SU-DHL-6 (cell line): ENCODE results near the gene PHF21B.

ENCODE experiments used
- H2AFZ ChIP-seq: fragments of 200-600 bp; sonication (generic); 2 replicates; pipeline ENCODE4 v1.6.1; 2014; ENCODE audit warnings: low read depth, mild to moderate bottlenecking, moderate library complexity, mixed read lengths, antibody characterized with exemption, low read length; ENCODE audit not compliant: severe bottlenecking
- H3F3A ChIP-seq: fragments of 200-600 bp; shearing (Covaris generic); 2 replicates; pipeline ENCODE4 v1.6.0; 2016; ENCODE audit warnings: antibody characterized with exemption, mild to moderate bottlenecking; ENCODE audit not compliant: insufficient read depth
- H3K27ac ChIP-seq: fragments of 200-600 bp; sonication (generic); 2 replicates; pipeline ENCODE4 v1.5.1; 2016; ENCODE audit warnings: low read depth, mild to moderate bottlenecking, low read length, moderate library complexity, mixed read lengths
- H3K27me3 ChIP-seq: fragments of 200-600 bp; sonication (generic), shearing (Covaris generic); 2 replicates; pipeline ENCODE4 v1.6.0; 2014; ENCODE audit warnings: mild to moderate bottlenecking, low read length
- H3K36me3 ChIP-seq: fragments of 200-600 bp; sonication (generic); 2 replicates; pipeline ENCODE4 v1.6.1; 2014; ENCODE audit warnings: mild to moderate bottlenecking, low read length, mixed read lengths
- H3K4me2 ChIP-seq: fragments of 300-600, 200-600 bp; shearing (Covaris generic), sonication (generic); 2 replicates; pipeline ENCODE4 v1.6.0; 2014; ENCODE audit warnings: low read length, low read depth, mild to moderate bottlenecking; ENCODE audit not compliant: poor library complexity, severe bottlenecking
- H3K4me3 ChIP-seq: fragments of 200-600 bp; sonication (generic); 2 replicates; pipeline ENCODE4 v1.5.1; 2014; ENCODE audit warnings: antibody characterized with exemption, low read length, mild to moderate bottlenecking, mixed read lengths; ENCODE audit not compliant: insufficient read depth, poor library complexity, severe bottlenecking
- H3K79me2 ChIP-seq: fragments of 200-600 bp; sonication (generic); 2 replicates; pipeline ENCODE4 v1.6.1; 2014; ENCODE audit warnings: mild to moderate bottlenecking, low read length, moderate library complexity; ENCODE audit not compliant: insufficient read depth
- H3K9ac ChIP-seq: fragments of 200-600 bp; sonication (generic); 2 replicates; pipeline ENCODE4 v1.7.0; 2014; ENCODE audit warnings: mild to moderate bottlenecking, low read length
- H3K9me2 ChIP-seq: fragments of 200-600 bp; sonication (generic); replicated peaks from 2 replicates; pipeline ENCODE4 v1.6.1; 2014; ENCODE audit warnings: low read length; ENCODE audit not compliant: insufficient read depth
- H3K9me3 ChIP-seq: fragments of 200-600 bp; sonication (generic); 2 replicates; pipeline ENCODE4 v1.6.1; 2014; ENCODE audit warnings: low read length, mixed read lengths; ENCODE audit not compliant: insufficient read depth
- H4K20me1 ChIP-seq: fragments of 200-600 bp; sonication (generic); 2 replicates; pipeline ENCODE4 v1.6.1; 2014; ENCODE audit warnings: low read depth, mild to moderate bottlenecking, antibody characterized with exemption, low read length, moderate library complexity, mixed read lengths
- EZH2phosphoT487 ChIP-seq: fragments of 200-600 bp; sonication (generic), shearing (Covaris generic); conservative IDR thresholded peaks from 2 replicates; pipeline ENCODE4 v1.6.1; 2018; ENCODE audit warnings: mild to moderate bottlenecking, antibody characterized with exemption, low read length, moderate library complexity, mixed read lengths
- TF ChIP-seq, protein P1 (sequence below): fragments of 200-600 bp; sonication (generic); IDR thresholded peaks from one replicate; pipeline ENCODE4 v1.5.1; 2017; ENCODE audit warnings: antibody characterized with exemption, mild to moderate bottlenecking, low read length, moderate library complexity; ENCODE audit not compliant: insufficient read depth, poor library complexity, severe bottlenecking

PHF21B gene

DNA sequence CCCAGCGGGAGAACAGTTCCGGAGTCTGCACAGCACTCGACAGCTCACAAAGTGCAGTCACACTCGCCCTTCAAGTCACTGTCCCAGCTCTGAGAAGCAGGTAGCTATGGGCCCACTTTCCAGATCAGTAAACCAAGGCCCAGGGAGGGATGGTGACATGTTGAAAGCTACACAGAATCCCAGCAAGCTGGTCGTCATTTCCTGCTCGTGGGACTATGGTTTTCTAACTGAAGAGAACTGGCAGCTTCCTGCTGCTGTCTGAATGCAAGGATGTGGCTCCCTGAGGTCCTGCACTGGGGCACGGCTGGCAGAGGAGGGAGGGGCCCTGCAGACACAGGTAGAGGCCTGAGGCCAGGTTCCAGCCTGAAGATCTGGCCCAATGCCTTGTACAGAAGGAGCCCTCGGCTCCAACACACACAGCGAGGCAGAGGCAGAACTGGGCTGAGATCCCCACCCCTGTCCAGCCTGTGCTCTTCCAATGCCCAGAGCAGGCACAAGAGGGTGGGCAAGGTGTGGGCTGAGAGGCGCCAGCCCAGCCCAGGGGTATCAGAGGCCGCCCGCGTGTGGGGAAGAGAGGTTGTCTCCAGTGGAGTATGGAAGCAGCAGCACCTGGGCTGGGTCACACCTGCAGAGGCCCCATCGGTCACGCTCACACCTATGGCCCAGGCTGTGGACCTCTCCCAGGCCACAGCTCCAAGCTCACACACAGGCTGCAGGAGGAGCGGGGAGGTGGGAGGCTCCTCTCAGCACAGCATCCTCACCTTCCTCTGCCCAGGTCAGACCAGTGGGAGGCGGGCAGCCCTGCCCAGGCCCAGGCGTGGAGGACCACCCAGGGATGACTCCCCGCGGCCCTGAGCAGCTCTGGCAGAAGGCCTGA is 119.2 kb downstream of the PHF21B start:
- no peak for TF ChIP-seq EZH2phosphoT487
- TF ChIP-seq, protein P1, sequence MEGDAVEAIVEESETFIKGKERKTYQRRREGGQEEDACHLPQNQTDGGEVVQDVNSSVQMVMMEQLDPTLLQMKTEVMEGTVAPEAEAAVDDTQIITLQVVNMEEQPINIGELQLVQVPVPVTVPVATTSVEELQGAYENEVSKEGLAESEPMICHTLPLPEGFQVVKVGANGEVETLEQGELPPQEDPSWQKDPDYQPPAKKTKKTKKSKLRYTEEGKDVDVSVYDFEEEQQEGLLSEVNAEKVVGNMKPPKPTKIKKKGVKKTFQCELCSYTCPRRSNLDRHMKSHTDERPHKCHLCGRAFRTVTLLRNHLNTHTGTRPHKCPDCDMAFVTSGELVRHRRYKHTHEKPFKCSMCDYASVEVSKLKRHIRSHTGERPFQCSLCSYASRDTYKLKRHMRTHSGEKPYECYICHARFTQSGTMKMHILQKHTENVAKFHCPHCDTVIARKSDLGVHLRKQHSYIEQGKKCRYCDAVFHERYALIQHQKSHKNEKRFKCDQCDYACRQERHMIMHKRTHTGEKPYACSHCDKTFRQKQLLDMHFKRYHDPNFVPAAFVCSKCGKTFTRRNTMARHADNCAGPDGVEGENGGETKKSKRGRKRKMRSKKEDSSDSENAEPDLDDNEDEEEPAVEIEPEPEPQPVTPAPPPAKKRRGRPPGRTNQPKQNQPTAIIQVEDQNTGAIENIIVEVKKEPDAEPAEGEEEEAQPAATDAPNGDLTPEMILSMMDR: no peak
- no peaks in the 10 kb centered on the region for H3F3A ChIP-seq
- no peaks in the 10 kb centered on the region for H3K36me3 ChIP-seq

DNA sequence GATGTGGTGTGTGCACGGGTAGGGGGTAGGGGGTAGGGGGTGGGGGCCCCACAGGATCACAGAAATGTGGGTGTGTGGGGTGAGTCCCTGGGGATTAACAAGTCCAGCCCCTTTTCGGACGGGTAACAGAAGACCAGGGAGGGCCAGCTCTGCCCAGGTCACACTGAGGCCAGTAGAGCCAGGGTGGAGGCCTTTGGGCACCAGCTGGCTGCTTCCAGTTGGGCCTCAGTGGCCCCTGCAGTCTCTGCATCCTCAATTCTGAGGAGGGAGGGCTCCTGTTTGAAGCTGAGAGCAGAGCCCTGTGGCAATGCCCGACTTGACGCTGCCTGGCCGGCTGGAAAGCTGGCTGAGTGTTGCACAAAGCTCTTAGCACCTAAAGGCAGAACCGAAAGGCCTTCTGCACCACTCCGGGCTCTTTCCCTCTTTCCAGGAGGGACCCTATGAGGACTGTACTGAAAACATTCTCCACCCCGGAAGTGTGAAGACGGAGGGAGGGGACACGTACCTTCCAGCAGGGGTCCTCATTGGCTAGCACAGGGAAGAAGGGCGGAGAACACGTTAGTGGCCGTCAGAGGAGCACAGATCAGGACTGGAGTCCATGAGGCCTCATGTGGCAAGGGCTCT is 120.4 kb downstream of the PHF21B start:
- H4K20me1 ChIP-seq: no peaks in the 10 kb centered on the region
- no peaks in the 10 kb centered on the region for H3K79me2 ChIP-seq
- no peak overlapping the region for H3K27ac ChIP-seq
- H3K27me3 ChIP-seq: no peaks in the 10 kb centered on the region
- no peaks in the 10 kb centered on the region for H3K9me3 ChIP-seq
- H3K4me3 ChIP-seq: no peak overlapping the region
- TF ChIP-seq, protein P1: no peak
- H3K9ac ChIP-seq: no peak overlapping the region
- H3K4me2 ChIP-seq: no peak overlapping the region
- H3K9me2 ChIP-seq: no peaks in the 10 kb centered on the region
- no peak overlapping the region for H2AFZ ChIP-seq
- H3K36me3 ChIP-seq: no peaks in the 10 kb centered on the region
- H3F3A ChIP-seq: no peaks in the 10 kb centered on the region

More for the DNA sequence above, 119.2 kb downstream of the PHF21B start:
- H3K4me3 ChIP-seq: no peak overlapping the region
- no peak overlapping the region for H2AFZ ChIP-seq
- no peaks in the 10 kb centered on the region for H4K20me1 ChIP-seq
- no peaks in the 10 kb centered on the region for H3K9me3 ChIP-seq
- no peak overlapping the region for H3K4me2 ChIP-seq
- no peaks in the 10 kb centered on the region for H3K79me2 ChIP-seq
- H3K9ac ChIP-seq: no peak overlapping the region
- H3K9me2 ChIP-seq: no peaks in the 10 kb centered on the region
- H3K27ac ChIP-seq: no peak overlapping the region
- no peaks in the 10 kb centered on the region for H3K27me3 ChIP-seq

DNA sequence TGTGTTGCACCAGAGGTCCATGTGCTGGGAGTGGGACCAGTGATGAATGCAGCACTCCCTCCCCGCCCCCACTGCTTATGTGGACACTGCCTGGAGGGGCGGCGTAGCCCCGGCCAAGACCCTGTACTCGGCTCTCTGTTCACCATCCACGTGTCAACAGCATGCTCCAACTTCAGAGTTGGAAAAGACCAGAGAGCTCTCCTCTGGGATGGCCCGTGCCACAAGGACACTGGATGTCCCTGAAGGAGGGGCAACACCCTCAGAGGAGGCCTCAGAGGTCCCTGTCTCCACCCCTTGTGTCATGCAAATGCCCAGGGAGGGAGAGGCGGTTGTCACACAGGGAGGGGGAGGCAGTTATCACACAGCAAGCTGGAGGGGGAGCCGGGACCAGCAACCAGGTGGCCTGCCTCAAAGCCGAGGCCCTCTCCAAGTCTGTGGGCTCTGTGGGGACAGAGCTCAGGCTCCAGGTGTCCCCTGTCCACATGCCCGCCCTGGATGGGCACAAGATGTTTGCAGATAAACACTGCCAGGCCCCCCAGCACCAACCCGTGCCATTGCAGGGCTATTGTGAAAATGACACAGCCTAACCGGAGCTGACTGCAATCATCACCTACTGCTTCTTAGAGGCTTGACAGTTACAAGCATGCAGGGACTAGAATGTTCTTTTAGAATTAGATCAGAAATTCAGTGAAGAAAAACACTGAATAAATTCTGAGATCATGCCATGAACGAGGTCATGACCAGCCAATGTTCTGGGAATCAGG is 121.1 kb downstream of the PHF21B start:
- no peak overlapping the region for H2AFZ ChIP-seq
- no peaks in the 10 kb centered on the region for H4K20me1 ChIP-seq
- H3K9me3 ChIP-seq: no peaks in the 10 kb centered on the region
- no peak overlapping the region for H3K4me3 ChIP-seq
- no peaks in the 10 kb centered on the region for H3K36me3 ChIP-seq
- H3K9me2 ChIP-seq: no peaks in the 10 kb centered on the region
- no peak for TF ChIP-seq EZH2phosphoT487
- TF ChIP-seq, protein P1: no peak
- no peak overlapping the region for H3K4me2 ChIP-seq
- H3K79me2 ChIP-seq: no peaks in the 10 kb centered on the region
- no peaks in the 10 kb centered on the region for H3K27me3 ChIP-seq
- no peak overlapping the region for H3K27ac ChIP-seq
- no peaks in the 10 kb centered on the region for H3F3A ChIP-seq
- H3K9ac ChIP-seq: no peak overlapping the region
